Activated T-helper 17 cell treated with anti-CD3 and anti-CD28 coated beads, Interleukin-2, amount 50 U/mL, for 72 hours (primary cell): ENCODE data around the gene CYB5B. TPM values are rescaled to one million over a fixed set of nuclear protein-coding genes. Genes with fewer than 3 reads are reported as not detected.
A peak's percentile ranks its signal among the peaks of the same experiment; 100 is the strongest.

Source experiments
- ATAC-seq: fragments of 150-1000 bp; cut with Tn5 transposase; replicated peaks from 2 replicates; pipeline ENCODE4 v1.10.0; 2021; ENCODE audit warnings: mild to moderate bottlenecking, moderate library complexity
- H3K27ac Mint-ChIP-seq: one replicate; pipeline ENCODE4 v1.8.0; 2022; ENCODE audit warnings: mixed read lengths
- H3K27me3 Mint-ChIP-seq: one replicate; pipeline ENCODE4 v1.8.0; 2022; ENCODE audit warnings: mixed read lengths
- H3K36me3 Mint-ChIP-seq: one replicate; pipeline ENCODE4 v1.8.0; 2022; ENCODE audit warnings: low read depth, mild to moderate bottlenecking, mixed read lengths
- H3K4me1 Mint-ChIP-seq: one replicate; pipeline ENCODE4 v1.8.0; 2022; ENCODE audit warnings: mixed read lengths
- H3K4me3 Mint-ChIP-seq: one replicate; pipeline ENCODE4 v1.8.0; 2022; ENCODE audit warnings: mild to moderate bottlenecking, mixed read lengths
- H3K9me3 Mint-ChIP-seq: one replicate; pipeline ENCODE4 v1.8.0; 2022; ENCODE audit warnings: mixed read lengths
- total RNA-seq, 2 donors: library from RNA; stranded (reverse); gene quantifications; one replicate each; pipeline ENCODE4 v1.2.3, GENCODE V29; 2022

The CYB5B gene
- total RNA-seq, 2 donors from 2014 or later = 93.9 to 152 TPM

GRCh38 chr16:69498926-69499325 lies 74.5 kb downstream of the CYB5B start:
- no peak overlapping the region for H3K4me3 Mint-ChIP-seq
- H3K4me1 Mint-ChIP-seq = no peaks in the 10 kb centered on the region
- no peak overlapping the region for H3K27ac Mint-ChIP-seq
- H3K27me3 Mint-ChIP-seq = no peaks in the 10 kb centered on the region
- ATAC-seq = no peak
- H3K9me3 Mint-ChIP-seq = no peaks in the 10 kb centered on the region
- H3K36me3 Mint-ChIP-seq = no peaks in the 10 kb centered on the region

DNA sequence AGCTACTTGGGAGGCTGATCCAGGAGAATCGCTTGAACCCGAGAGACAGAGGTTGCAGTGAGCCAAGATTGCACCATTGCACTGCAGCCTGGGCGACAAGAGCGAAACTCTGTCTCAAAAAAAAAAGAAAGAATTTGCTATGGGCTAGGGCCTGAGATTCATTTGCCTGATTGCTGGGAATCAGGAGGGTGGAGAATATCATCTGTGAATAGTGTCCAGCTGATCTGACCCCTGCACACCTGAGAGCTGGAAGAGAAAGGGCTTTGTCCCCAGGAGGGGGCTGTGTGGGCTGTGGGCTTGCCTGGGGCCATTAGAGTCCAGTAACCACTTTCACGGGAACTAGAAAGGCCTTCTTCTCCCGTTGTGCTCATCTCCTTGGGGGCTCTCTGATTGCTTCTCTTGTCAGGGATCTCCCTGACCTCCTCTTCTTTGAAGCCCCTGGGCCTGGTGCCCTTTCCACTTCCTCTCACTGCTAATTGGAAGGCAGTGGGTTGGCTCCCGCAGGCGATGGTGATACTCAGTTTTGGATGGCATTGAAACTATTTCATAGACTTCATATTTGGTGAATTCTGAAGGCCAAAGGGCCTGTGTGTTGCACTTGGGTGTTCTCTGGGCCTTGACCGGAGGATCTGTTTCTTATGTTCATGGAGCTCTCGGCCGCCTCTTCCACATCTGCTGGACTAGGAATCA lies 75.3 kb downstream of the CYB5B start:
- Mint-ChIP-seq H3K9me3 (no peaks in the 10 kb centered on the region), H3K27ac (no peak overlapping the region), H3K4me3 (no peak overlapping the region), H3K4me1 (no peaks in the 10 kb centered on the region), H3K27me3 (no peaks in the 10 kb centered on the region), H3K36me3 (no peaks in the 10 kb centered on the region)
- ATAC-seq = no peak

- Mint-ChIP-seq H3K27ac (no peak overlapping the region), H3K36me3 (no peaks in the 10 kb centered on the region), H3K27me3 (no peaks in the 10 kb centered on the region), H3K4me3 (no peak overlapping the region), H3K9me3 (no peaks in the 10 kb centered on the region), H3K4me1 (no peaks in the 10 kb centered on the region)
- ATAC-seq = no peak
Measured at GRCh38 chr16:69500496-69500895, 76.1 kb downstream of the CYB5B start.

GRCh38 chr16:69501956-69502745 lies 77.7 kb downstream of the CYB5B start:
- no peak overlapping the region for H3K4me3 Mint-ChIP-seq
- no peaks in the 10 kb centered on the region for H3K9me3 Mint-ChIP-seq
- no peaks in the 10 kb centered on the region for H3K36me3 Mint-ChIP-seq
- no peak for ATAC-seq
- no peaks in the 10 kb centered on the region for H3K4me1 Mint-ChIP-seq
- no peaks in the 10 kb centered on the region for H3K27me3 Mint-ChIP-seq
- H3K27ac Mint-ChIP-seq = peak overlapping the region; percentile 13

- no peak for ATAC-seq
Measured at GRCh38 chr16:69503244-69503643, 78.8 kb downstream of the CYB5B start.

GRCh38 chr16:69508033-69508755 lies 83.8 kb downstream of the CYB5B start:
- H3K36me3 Mint-ChIP-seq = no peaks in the 10 kb centered on the region
- H3K4me1 Mint-ChIP-seq = no peaks in the 10 kb centered on the region
- H3K27me3 Mint-ChIP-seq = no peaks in the 10 kb centered on the region
- H3K9me3 Mint-ChIP-seq = no peaks in the 10 kb centered on the region
- no peak for ATAC-seq
- H3K4me3 Mint-ChIP-seq = no peak overlapping the region
- no peak overlapping the region for H3K27ac Mint-ChIP-seq

More at GRCh38 chr16:69503244-69503643, 78.8 kb downstream of the CYB5B start:
- Mint-ChIP-seq H3K9me3 (no peaks in the 10 kb centered on the region), H3K36me3 (no peaks in the 10 kb centered on the region), H3K27ac (no peak overlapping the region), H3K4me3 (no peak overlapping the region), H3K27me3 (no peaks in the 10 kb centered on the region), H3K4me1 (no peaks in the 10 kb centered on the region)

- H3K4me1 Mint-ChIP-seq = no peaks in the 10 kb centered on the region
- H3K27ac Mint-ChIP-seq = no peak overlapping the region
- no peak overlapping the region for H3K4me3 Mint-ChIP-seq
- no peaks in the 10 kb centered on the region for H3K9me3 Mint-ChIP-seq
- no peaks in the 10 kb centered on the region for H3K27me3 Mint-ChIP-seq
- no peaks in the 10 kb centered on the region for H3K36me3 Mint-ChIP-seq
- no peak for ATAC-seq
Measured at GRCh38 chr16:69509125-69509524, 84.7 kb downstream of the CYB5B start.

- Mint-ChIP-seq H3K9me3 (no peaks in the 10 kb centered on the region), H3K27ac (no peak overlapping the region), H3K4me3 (no peak overlapping the region), H3K4me1 (no peaks in the 10 kb centered on the region), H3K27me3 (no peaks in the 10 kb centered on the region), H3K36me3 (no peaks in the 10 kb centered on the region)
- ATAC-seq = no peak
Measured at GRCh38 chr16:69511651-69512050, 87.2 kb downstream of the CYB5B start.

- no peaks in the 10 kb centered on the region for H3K4me1 Mint-ChIP-seq
- H3K27me3 Mint-ChIP-seq = no peaks in the 10 kb centered on the region
- H3K9me3 Mint-ChIP-seq = no peaks in the 10 kb centered on the region
- no peak overlapping the region for H3K27ac Mint-ChIP-seq
- no peak overlapping the region for H3K4me3 Mint-ChIP-seq
- H3K36me3 Mint-ChIP-seq = no peaks in the 10 kb centered on the region
- no peak for ATAC-seq
Measured at GRCh38 chr16:69513180-69513966, 89.0 kb downstream of the CYB5B start.

DNA sequence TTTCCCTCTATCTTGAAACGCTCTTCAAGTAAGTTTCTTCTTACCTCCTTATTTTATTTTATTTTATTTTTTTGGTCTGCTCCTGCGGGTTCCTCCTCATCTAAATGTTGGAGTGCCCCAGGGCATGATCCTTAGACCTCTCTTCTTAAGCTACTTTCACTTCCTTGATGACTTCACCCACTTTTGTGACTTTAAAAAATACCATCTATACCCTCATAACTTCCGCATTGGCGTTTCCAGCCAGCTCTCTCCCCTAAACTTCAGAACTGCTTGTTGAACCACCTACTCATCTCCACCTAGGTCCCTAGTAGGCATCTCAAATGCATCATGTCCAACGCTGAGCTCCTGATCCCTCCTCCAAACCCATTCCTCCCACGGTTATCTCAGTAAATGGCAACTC lies 89.9 kb downstream of the CYB5B start:
- no peaks in the 10 kb centered on the region for H3K9me3 Mint-ChIP-seq

More for the DNA sequence above, 89.9 kb downstream of the CYB5B start:
- Mint-ChIP-seq H3K4me3 (no peak overlapping the region), H3K27ac (no peak overlapping the region), H3K4me1 (no peaks in the 10 kb centered on the region), H3K36me3 (no peaks in the 10 kb centered on the region), H3K27me3 (no peaks in the 10 kb centered on the region)
- ATAC-seq = no peak

Other genes starting within 250 kb of the CYB5B start
- 10 to 100 TPM; 21.0 to 22.9 TPM for gene SNTB2, start 237.5 kb upstream of the CYB5B start, total RNA-seq
- 10 to 100 TPM; 20.7 to 26.9 TPM for gene VPS4A, start 113.3 kb upstream of the CYB5B start, total RNA-seq
- 10 to 100 TPM in 1 of 2 donors, 1 to 10 TPM in 1; 8.4 to 20.6 TPM for gene PDF, start 94.0 kb upstream of the CYB5B start, total RNA-seq
- gene COG8, start 85.1 kb upstream of the CYB5B start, total RNA-seq = 10 to 100 TPM; 29.7 to 34.2 TPM
- gene NIP7, start 84.8 kb upstream of the CYB5B start, total RNA-seq = 10 to 100 TPM; 26.3 to 34.0 TPM
- 1 to 10 TPM; 2.0 to 4.0 TPM for gene TMED6, start 72.8 kb upstream of the CYB5B start, total RNA-seq
- gene TERF2, start 38.6 kb upstream of the CYB5B start, total RNA-seq = 10 to 100 TPM; 40.2 to 57.6 TPM
- gene NFAT5, start 141.3 kb downstream of the CYB5B start, total RNA-seq = 10 to 100 TPM; 33.0 to 76.0 TPM